MM.1S (cell line): ENCODE data around the gene RNASE9.

Source experiments
- EZH2 ChIP-seq: fragments of 300-600 bp; sonication (generic); optimal IDR thresholded peaks from 2 replicates; pipeline ENCODE3; 2017; ENCODE audit warnings: low read depth, mild to moderate bottlenecking, antibody characterized with exemption, low read length, mixed read lengths
- EZH2phosphoT487 ChIP-seq: fragments of 300-600 bp; sonication (generic); IDR thresholded peaks from 2 replicates; pipeline ENCODE4 v1.6.1; 2018; ENCODE audit warnings: antibody characterized with exemption, low read length
- TF ChIP-seq, protein P1 (sequence below): fragments of 300-600 bp; sonication (generic); IDR thresholded peaks from 2 replicates; pipeline ENCODE4 v1.5.1; 2016; ENCODE audit warnings: antibody characterized with exemption, low read length, mixed read lengths

DNA sequence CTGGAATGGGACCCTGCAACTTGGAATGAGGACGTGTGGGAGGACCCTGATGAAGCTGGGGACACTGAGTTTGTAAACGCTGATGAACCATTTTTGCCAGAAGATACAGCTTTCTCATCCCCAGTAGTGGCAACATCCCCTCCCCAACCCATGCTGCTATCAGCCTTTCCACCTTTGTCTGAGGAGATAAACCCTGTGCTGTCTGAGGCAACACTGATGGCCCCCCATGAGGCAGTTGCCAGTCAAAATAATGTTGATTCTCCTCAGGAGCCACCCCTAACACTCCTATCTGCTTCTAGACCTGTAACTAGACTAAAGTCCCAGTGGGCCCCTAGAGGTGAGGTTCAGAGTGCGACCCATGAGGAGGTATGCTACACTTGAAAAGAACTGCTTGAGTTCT, 7.5 kb upstream of the RNASE9 start:
- TF ChIP-seq EZH2 (no peak), EZH2phosphoT487 (no peak)
- TF ChIP-seq, protein P1, sequence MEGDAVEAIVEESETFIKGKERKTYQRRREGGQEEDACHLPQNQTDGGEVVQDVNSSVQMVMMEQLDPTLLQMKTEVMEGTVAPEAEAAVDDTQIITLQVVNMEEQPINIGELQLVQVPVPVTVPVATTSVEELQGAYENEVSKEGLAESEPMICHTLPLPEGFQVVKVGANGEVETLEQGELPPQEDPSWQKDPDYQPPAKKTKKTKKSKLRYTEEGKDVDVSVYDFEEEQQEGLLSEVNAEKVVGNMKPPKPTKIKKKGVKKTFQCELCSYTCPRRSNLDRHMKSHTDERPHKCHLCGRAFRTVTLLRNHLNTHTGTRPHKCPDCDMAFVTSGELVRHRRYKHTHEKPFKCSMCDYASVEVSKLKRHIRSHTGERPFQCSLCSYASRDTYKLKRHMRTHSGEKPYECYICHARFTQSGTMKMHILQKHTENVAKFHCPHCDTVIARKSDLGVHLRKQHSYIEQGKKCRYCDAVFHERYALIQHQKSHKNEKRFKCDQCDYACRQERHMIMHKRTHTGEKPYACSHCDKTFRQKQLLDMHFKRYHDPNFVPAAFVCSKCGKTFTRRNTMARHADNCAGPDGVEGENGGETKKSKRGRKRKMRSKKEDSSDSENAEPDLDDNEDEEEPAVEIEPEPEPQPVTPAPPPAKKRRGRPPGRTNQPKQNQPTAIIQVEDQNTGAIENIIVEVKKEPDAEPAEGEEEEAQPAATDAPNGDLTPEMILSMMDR: no peak
